Fibroblast of pulmonary artery (primary cell): ENCODE results near the gene RTN3.

ENCODE experiments used
- DNase-seq: peaks from one replicate; pipeline ENCODE4 v3.0.0-alpha.2; 2010; ENCODE audit warnings: low read depth
- H3K4me3 ChIP-seq: replicated peaks from 2 replicates; pipeline ENCODE4 v1.5.1; 2011; ENCODE audit warnings: low read depth, mild to moderate bottlenecking, control low read depth, low read length, moderate library complexity
- CTCF ChIP-seq: IDR thresholded peaks from 2 replicates; pipeline ENCODE4 v1.5.1; 2011; ENCODE audit warnings: mild to moderate bottlenecking, control low read depth, low read length, inconsistent platforms; ENCODE audit errors: missing control alignments

Gene RTN3

GRCh38 chr11:63670433-63671321 is 10.6 kb upstream of the RTN3 start:
- TF ChIP-seq CTCF = peak; percentile 30
- peak overlapping the region; percentile 81 for H3K4me3 ChIP-seq
- DNase-seq = peak; percentile 58

- peak within 1 kb of the TSS; percentile 81 for H3K4me3 ChIP-seq
- TF ChIP-seq CTCF = no peak
- DNase-seq = peak; percentile 97
These were observed 9.8 kb upstream of the RTN3 start, which contains the start of gene ATL3 for GRCh38 chr11:63671322-63672155. ATL3 (minus strand) TSS chr11:63671376; CDS start chr11:63671335, 41 bp downstream.

- no peak for DNase-seq
- H3K4me3 ChIP-seq = no peak overlapping the region
- TF ChIP-seq CTCF = no peak
These were observed 9.2 kb upstream of the RTN3 start for GRCh38 chr11:63672156-63672463.

- H3K4me3 ChIP-seq = no peak overlapping the region
- TF ChIP-seq CTCF = no peak
- DNase-seq = no peak
These were observed 8.3 kb upstream of the RTN3 start for GRCh38 chr11:63672936-63673539.

- DNase-seq = no peak
- no peak overlapping the region for H3K4me3 ChIP-seq
- TF ChIP-seq CTCF = no peak
These were observed 7.7 kb upstream of the RTN3 start for GRCh38 chr11:63673579-63673978.

GRCh38 chr11:63680834-63681320 is 423 bp upstream of the RTN3 start:
- no peak for DNase-seq
- H3K4me3 ChIP-seq = peak overlapping the region; percentile 93
- no peak for TF ChIP-seq CTCF
